Lung (tissue), 12 donors: ENCODE measurements around the gene CDKN1C. TPM values are rescaled to one million over a fixed set of nuclear protein-coding genes. Genes with fewer than 3 reads are reported as not detected.

ENCODE experiments used
- ATAC-seq: fragments of 200-7000 bp; cut with Tn5 transposase; one replicate; pipeline ENCODE4 v1.9.1; 2020; ENCODE audit warnings: moderate number of reproducible peaks; ENCODE audit not compliant: insufficient read depth, low FRiP score
- DNase-seq, 3 donors: peaks; one replicate each; pipeline ENCODE4 v3.0.0-alpha.2; 2013 to 2017
- H3K27ac ChIP-seq, 2 donors: one replicate each; pipeline ENCODE4 v1.5.1; 2013; ENCODE audit warnings: mild to moderate bottlenecking in 2 of 2, moderate library complexity in 2 of 2, control low read depth in 1 of 2, inconsistent platforms in 1 of 2, low read depth in 1 of 2, low read length in 1 of 2
- H3K27me3 ChIP-seq, 3 donors: one replicate each; pipeline ENCODE4 v1.5.1; 2013; ENCODE audit warnings: low read length in 2 of 3; ENCODE audit not compliant: control insufficient read depth in 3 of 3, insufficient read depth in 3 of 3
- H3K36me3 ChIP-seq, 4 donors: one replicate each; pipeline ENCODE4 v1.5.1; 2013; ENCODE audit warnings: low read length in 4 of 4, mild to moderate bottlenecking in 1 of 4, moderate library complexity in 1 of 4; ENCODE audit not compliant: control insufficient read depth in 4 of 4, insufficient read depth in 4 of 4
- H3K4me1 ChIP-seq, 5 donors: one replicate each; pipeline ENCODE4 v1.5.1; 2013; ENCODE audit warnings: low read length in 5 of 5, mild to moderate bottlenecking in 2 of 5, moderate library complexity in 1 of 5; ENCODE audit not compliant: control insufficient read depth in 5 of 5, insufficient read depth in 5 of 5
- H3K4me3 ChIP-seq: one replicate; pipeline ENCODE4 v1.5.1; 2013; ENCODE audit warnings: mild to moderate bottlenecking, control low read depth, moderate library complexity
- H3K9ac ChIP-seq, 2 donors: one replicate each; pipeline ENCODE4 v1.5.1; 2013; ENCODE audit warnings: low read length in 2 of 2, control low read depth in 1 of 2; ENCODE audit not compliant: insufficient read depth in 1 of 2
- H3K9me3 ChIP-seq, 4 donors: one replicate each; pipeline ENCODE4 v1.5.1; 2013; ENCODE audit warnings: low read length in 3 of 4, mild to moderate bottlenecking in 1 of 4, moderate library complexity in 1 of 4; ENCODE audit not compliant: control insufficient read depth in 4 of 4, insufficient read depth in 3 of 4
- WGBS, 2 donors: extraction: QIAGEN DNeasy Blood & Tissue Kit; methylation state at CpG; one replicate each; pipeline ENCODE4 v1.1.7; 2013; 5-methylcytosine and 5-hydroxymethylcytosine counted together
- polyA plus RNA-seq, 2 donors: library from polyadenylated mRNA; stranded (reverse); fragments of 200-250 nt; gene quantifications; one replicate each; pipeline ENCODE4 v1.2.1, GENCODE V29; 2013
- total RNA-seq, 2 donors: library from RNA; depleted of rRNA in 1 of 2; stranded (reverse); fragments of >200 nt in 1 of 2; gene quantifications; one replicate each; pipeline ENCODE4 v1.2.1, GENCODE V29; 2014 to 2021
- TF ChIP-seq, protein P1 (sequence below): IDR thresholded peaks from 2 replicates; pipeline ENCODE4 v1.5.1; 2012; ENCODE audit warnings: mild to moderate bottlenecking; ENCODE audit errors: control extremely low read depth, extremely low read depth
- donor health status: control.
- donor health status: control.
- donor health status: Bipolar disorder and iron deficiency.
- donor health status: healthy.
- donor health status: DM: yes; HTN: yes; CAD: no.

The CDKN1C gene
- total and polyA plus RNA-seq, 4 donors, result 9.9 to 123 (median 26.8) TPM

DNA sequence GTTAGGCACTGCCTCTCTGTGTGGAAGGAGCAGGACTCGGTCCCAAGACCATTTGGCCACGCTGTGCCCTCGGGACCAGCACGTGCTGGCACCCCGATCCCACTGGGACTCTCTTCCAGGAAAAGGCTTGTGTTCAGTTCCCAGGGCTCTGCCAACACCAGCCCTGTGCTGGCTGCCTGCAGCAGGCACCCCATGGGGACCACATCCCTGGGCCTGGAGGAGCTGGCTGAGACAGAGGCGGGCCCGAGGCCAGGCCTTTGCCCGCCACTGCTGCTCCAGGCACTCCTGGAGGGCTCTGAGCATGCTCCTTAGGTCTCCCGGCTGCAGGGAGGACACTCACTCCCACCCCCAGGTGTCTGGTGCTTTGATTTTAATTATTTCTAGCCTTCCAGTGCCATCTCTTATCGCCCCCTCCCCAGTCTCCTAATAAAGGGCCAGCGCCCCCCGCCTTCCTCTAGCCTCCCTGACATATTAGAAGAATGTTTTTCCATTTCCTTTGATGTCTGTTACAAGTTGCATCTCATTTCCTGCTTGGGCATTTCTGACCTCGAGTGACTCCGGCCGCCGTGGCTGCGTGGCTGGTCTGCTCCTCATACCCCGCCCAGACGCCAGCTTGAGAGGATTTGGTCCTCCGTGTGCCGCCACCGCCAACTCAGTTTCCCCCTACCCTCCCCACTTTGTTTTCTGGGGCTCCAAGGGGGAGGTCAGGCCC, 14.4 kb downstream of the CDKN1C start:
- ATAC-seq (no peak), DNase-seq (peak; percentile 51 to 67 (median 54))
- no peak overlapping the region for H3K27ac ChIP-seq
- H3K9me3 ChIP-seq, result peaks cover 0 to 12% (median 0%) of the 10 kb centered on the region in 4 donors
- H3K27me3 ChIP-seq, result peaks cover 5 to 15% (median 15%) of the 10 kb centered on the region in 3 donors
- H3K4me3 ChIP-seq, result no peak overlapping the region
- H3K9ac ChIP-seq, result no peak overlapping the region
- peaks cover 0 to 46% (median 15%) of the 10 kb centered on the region in 5 donors for H3K4me1 ChIP-seq
- H3K36me3 ChIP-seq, result no peaks in the 10 kb centered on the region
- TF ChIP-seq, protein P1, sequence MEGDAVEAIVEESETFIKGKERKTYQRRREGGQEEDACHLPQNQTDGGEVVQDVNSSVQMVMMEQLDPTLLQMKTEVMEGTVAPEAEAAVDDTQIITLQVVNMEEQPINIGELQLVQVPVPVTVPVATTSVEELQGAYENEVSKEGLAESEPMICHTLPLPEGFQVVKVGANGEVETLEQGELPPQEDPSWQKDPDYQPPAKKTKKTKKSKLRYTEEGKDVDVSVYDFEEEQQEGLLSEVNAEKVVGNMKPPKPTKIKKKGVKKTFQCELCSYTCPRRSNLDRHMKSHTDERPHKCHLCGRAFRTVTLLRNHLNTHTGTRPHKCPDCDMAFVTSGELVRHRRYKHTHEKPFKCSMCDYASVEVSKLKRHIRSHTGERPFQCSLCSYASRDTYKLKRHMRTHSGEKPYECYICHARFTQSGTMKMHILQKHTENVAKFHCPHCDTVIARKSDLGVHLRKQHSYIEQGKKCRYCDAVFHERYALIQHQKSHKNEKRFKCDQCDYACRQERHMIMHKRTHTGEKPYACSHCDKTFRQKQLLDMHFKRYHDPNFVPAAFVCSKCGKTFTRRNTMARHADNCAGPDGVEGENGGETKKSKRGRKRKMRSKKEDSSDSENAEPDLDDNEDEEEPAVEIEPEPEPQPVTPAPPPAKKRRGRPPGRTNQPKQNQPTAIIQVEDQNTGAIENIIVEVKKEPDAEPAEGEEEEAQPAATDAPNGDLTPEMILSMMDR, result no peak
- 45% methylated on average over 22 of the region's 22 CpGs for WGBS, 2 donors

DNA sequence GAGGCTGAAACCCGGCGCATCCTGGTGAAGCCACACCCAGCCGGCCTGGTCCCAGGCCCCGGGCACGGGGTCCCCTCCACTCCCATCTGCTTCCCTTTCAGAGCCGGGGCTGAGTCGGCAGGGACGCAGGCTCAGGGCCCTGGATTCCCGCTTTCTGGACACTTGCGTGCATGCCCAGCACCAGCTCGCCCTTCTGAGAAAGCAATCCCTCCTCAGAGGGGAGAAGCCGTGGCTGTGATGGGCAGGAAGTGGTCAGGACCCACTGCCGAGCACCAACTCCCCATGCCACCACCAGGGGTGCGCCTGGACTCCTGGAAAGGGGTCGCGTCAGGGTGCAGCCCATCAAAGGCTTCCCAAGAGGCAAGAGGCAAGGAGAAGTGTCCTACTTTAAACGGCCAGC, 15.1 kb downstream of the CDKN1C start:
- peaks cover 0 to 12% (median 0%) of the 10 kb centered on the region in 4 donors for H3K9me3 ChIP-seq
- peaks cover 0 to 52% (median 18%) of the 10 kb centered on the region in 5 donors for H3K4me1 ChIP-seq
- no peaks in the 10 kb centered on the region for H3K36me3 ChIP-seq
- DNase-seq, result no peak
- H3K27ac ChIP-seq, result no peak overlapping the region
- WGBS, 2 donors, result 71 to 77% methylated on average over 17 of the region's 17 CpGs
- H3K27me3 ChIP-seq, result peaks cover 5 to 15% (median 15%) of the 10 kb centered on the region in 3 donors
- no peak overlapping the region for H3K9ac ChIP-seq
- ATAC-seq, result no peak
- no peak overlapping the region for H3K4me3 ChIP-seq
- TF ChIP-seq, protein P1, result no peak

DNA sequence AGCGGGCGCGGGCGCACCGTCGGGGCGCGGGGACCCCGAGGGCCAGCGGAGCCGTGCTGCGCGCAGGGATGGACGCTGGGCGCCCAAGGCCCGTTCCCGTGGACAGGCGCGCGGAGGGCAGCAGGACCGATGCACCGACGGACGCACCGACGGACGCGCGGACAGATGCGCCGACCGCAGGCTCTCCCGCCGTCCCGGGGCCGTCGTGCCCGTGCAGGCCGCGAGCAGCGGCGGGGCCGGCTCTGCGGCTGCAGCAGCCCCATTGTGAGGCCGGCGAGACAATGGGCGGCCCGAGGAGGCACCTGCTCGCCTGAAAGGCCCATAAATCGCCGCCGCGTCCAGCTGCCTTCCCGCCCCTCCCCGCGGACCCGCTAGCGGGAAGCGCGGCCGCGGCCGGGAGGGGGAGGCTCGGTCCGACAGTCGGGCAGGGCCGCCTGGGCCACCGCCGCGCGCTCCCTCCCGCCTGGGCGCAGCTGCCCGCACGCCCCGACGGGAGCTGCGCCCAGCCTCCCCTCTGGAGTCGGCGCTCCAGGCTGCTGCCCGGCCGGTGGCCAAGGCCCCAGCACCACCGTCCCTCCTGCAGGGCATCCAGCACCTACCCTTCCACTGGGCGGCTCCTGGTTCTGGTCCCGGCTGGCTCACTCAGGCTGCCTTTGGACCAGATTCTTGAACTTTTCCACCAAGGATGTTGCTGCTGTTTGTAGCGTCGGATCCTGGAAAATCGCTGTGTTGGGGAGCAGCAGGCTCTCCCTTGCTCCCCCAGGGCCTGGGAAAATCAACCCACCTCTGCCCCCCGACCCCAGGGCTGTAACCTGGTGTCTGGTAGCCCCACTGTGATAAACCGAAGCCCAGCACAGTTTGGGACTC, 15.8 kb downstream of the CDKN1C start:
- Histone ChIP-seq H3K27ac (no peak overlapping the region), H3K4me1 (peaks cover 0 to 59% (median 19%) of the 10 kb centered on the region in 5 donors), H3K9ac (no peak overlapping the region), H3K9me3 (peaks cover 0 to 8% (median 0%) of the 10 kb centered on the region in 4 donors), H3K36me3 (no peaks in the 10 kb centered on the region), H3K4me3 (no peak overlapping the region), H3K27me3 (peaks cover 5 to 15% (median 15%) of the 10 kb centered on the region in 3 donors)
- TF ChIP-seq, protein P1, result no peak
- ATAC-seq (no peak), DNase-seq (no peak)
- WGBS, 2 donors, result 28 to 38% methylated on average over 58 to 90 of the region's 90 CpGs
